Endothelial cell of umbilical vein (primary cell): ENCODE measurements around the gene RMP24.

Source experiments
- BruUV-seq: library from RNA; stranded (reverse); fragments of 400-500 nt; replicated peaks from 2 replicates; lab custom pipeline; 2021; lab: Mats Ljungman, UMichigan
- CTCF ChIA-PET: fragments of 300-600, 350-600 bp; sonication (Branson Sonifier 250); formaldehyde crosslinking; loops from one replicate; lab custom pipeline; 2021; ENCODE audit warnings: antibody characterized with exemption, inconsistent platforms; lab: Charles Lee
- POLR2A ChIA-PET: fragments of 300-600, 350-600 bp; sonication (Branson Sonifier 250); formaldehyde crosslinking; loops from one replicate; lab custom pipeline; 2021; ENCODE audit warnings: antibody characterized with exemption, inconsistent platforms; lab: Charles Lee
- DNase-seq: peaks from one replicate; pipeline ENCODE4 v3.0.0-alpha.2; 2011; ENCODE audit warnings: low read depth, low spot score
- FAIRE-seq: peaks from 2 replicates; lab custom pipeline; 2011; peaks lifted over from hg19 to GRCh38; lab: Jason Lieb, UNC
- H2AFZ ChIP-seq: 2 replicates; pipeline ENCODE4 v1.6.0; 2012; ENCODE audit warnings: low read depth, low read length, control low read depth, inconsistent platforms
- H3K27ac ChIP-seq: 2 replicates; pipeline ENCODE4 v1.5.1; 2011; ENCODE audit warnings: low read depth, mild to moderate bottlenecking, control low read depth, low read length, moderate library complexity; ENCODE audit not compliant: insufficient read depth
- H3K27me3 ChIP-seq, 2 experiments: 2 replicates each; pipeline versions ENCODE4 v1.6.0 to v1.6.1; 2011; ENCODE audit warnings: low read length in 2 of 2, mixed read lengths in 1 of 2; ENCODE audit not compliant: control insufficient read depth in 2 of 2, insufficient read depth in 2 of 2
- H3K36me3 ChIP-seq, 2 experiments: 2 replicates in 1 of 2; 3 replicates in 1 of 2; pipeline ENCODE4 v1.5.1; 2011; ENCODE audit warnings: low read length in 2 of 2, mild to moderate bottlenecking in 1 of 2, moderate library complexity in 1 of 2; ENCODE audit not compliant: control insufficient read depth in 2 of 2, insufficient read depth in 2 of 2; ENCODE audit errors: extremely low read depth in 1 of 2
- H3K4me1 ChIP-seq: 3 replicates; pipeline ENCODE4 v1.5.1; 2011; ENCODE audit warnings: mild to moderate bottlenecking, low read length; ENCODE audit not compliant: control insufficient read depth, insufficient read depth; ENCODE audit errors: extremely low read depth
- H3K4me2 ChIP-seq: 2 replicates; pipeline ENCODE4 v1.6.1; 2011; ENCODE audit warnings: low read length, control low read depth, mixed read lengths; ENCODE audit not compliant: insufficient read depth
- H3K4me3 ChIP-seq, 3 experiments: fragments of 200-600 bp in 1 of 3; sonication (generic), shearing (Covaris generic) in 1 of 3; replicated peaks in 1 of 3; 2 replicates each; pipeline ENCODE4 v1.5.1; 2011 to 2016; ENCODE audit warnings: control low read depth in 3 of 3, low read length in 3 of 3, mild to moderate bottlenecking in 2 of 3, inconsistent platforms in 1 of 3, low read depth in 1 of 3, moderate library complexity in 1 of 3; ENCODE audit not compliant: insufficient read depth in 1 of 3
- H3K79me2 ChIP-seq: 2 replicates; pipeline ENCODE4 v1.6.0; 2012; ENCODE audit warnings: low read length, inconsistent platforms; ENCODE audit not compliant: control insufficient read depth, insufficient read depth
- H3K9ac ChIP-seq: replicated peaks from 2 replicates; pipeline ENCODE3; 2011; ENCODE audit warnings: low read length, control low read depth; ENCODE audit not compliant: insufficient read depth; ENCODE audit errors: extremely low read depth
- H3K9me1 ChIP-seq: replicated peaks from 3 replicates; pipeline ENCODE4 v1.6.0; 2011; ENCODE audit warnings: mild to moderate bottlenecking, low read length; ENCODE audit not compliant: control insufficient read depth, insufficient read depth; ENCODE audit errors: extremely low read depth
- H3K9me3 ChIP-seq: replicated peaks from 2 replicates; pipeline ENCODE4 v1.5.1; 2012; ENCODE audit warnings: low read length, inconsistent platforms; ENCODE audit not compliant: control insufficient read depth, insufficient read depth
- H4K20me1 ChIP-seq: replicated peaks from 2 replicates; pipeline ENCODE3; 2011; ENCODE audit warnings: mild to moderate bottlenecking, low read length; ENCODE audit not compliant: control insufficient read depth, insufficient read depth; ENCODE audit errors: extremely low read depth
- CTCF ChIP-seq, 2 donors: IDR thresholded peaks; 1 replicate in 1 of 2; 2 replicates in 1 of 2; pipeline ENCODE4 v1.5.1; 2011; ENCODE audit warnings: low read length in 2 of 2, mild to moderate bottlenecking in 2 of 2, moderate library complexity in 2 of 2, control low read depth in 1 of 2, inconsistent platforms in 1 of 2, low read depth in 1 of 2; ENCODE audit not compliant: insufficient read depth in 1 of 2; ENCODE audit errors: extremely low read depth in 1 of 2
- EZH2 ChIP-seq: IDR thresholded peaks from 2 replicates; pipeline ENCODE4 v1.6.1; 2012; ENCODE audit warnings: borderline replicate concordance, low read depth, mild to moderate bottlenecking, moderate library complexity, low read length, inconsistent platforms; ENCODE audit not compliant: severe bottlenecking
- FOS ChIP-seq: IDR thresholded peaks from 2 replicates; pipeline ENCODE4 v1.6.1; 2011; ENCODE audit warnings: mild to moderate bottlenecking, low read length, moderate library complexity, borderline replicate concordance; ENCODE audit not compliant: insufficient read depth
- GATA2 ChIP-seq: IDR thresholded peaks from 2 replicates; pipeline ENCODE4 v1.7.0; 2011; ENCODE audit warnings: low read depth, mild to moderate bottlenecking, moderate library complexity, mixed read lengths, low read length; ENCODE audit not compliant: insufficient read length, insufficient read depth
- JUN ChIP-seq: IDR thresholded peaks from 2 replicates; pipeline ENCODE4 v1.6.1; 2011; ENCODE audit warnings: borderline replicate concordance, low read depth; ENCODE audit not compliant: insufficient read length, insufficient read depth
- MAX ChIP-seq: IDR thresholded peaks from 2 replicates; pipeline ENCODE4 v1.6.1; 2011; ENCODE audit not compliant: insufficient read depth, insufficient read length
- MYC ChIP-seq: IDR thresholded peaks from one replicate; pipeline ENCODE4 v1.6.1; 2011; ENCODE audit warnings: mild to moderate bottlenecking, low read depth, low read length
- POLR2A ChIP-seq: IDR thresholded peaks from 2 replicates; pipeline ENCODE4 v1.6.1; 2012; ENCODE audit warnings: low read depth, mild to moderate bottlenecking, control low read depth, low read length
- POLR2AphosphoS5 ChIP-seq: IDR thresholded peaks from 2 replicates; pipeline ENCODE4 v1.6.1; 2012; ENCODE audit warnings: low read depth, mild to moderate bottlenecking, control low read depth, low read length, moderate library complexity; ENCODE audit not compliant: insufficient read depth
- dilution Hi-C: fragments of 300-500 bp; cut with MboI; formaldehyde crosslinking; loops from one replicate; pipeline ENCODE4 v1.15.0; 2019; ENCODE audit warnings: low sequenced_read_pairs; ENCODE audit not compliant: extremely low pct_ligation_motif_present
- intact Hi-C: fragments of 100-400 bp; cut with micrococcal nuclease; formaldehyde crosslinking; loops from one replicate; pipeline ENCODE4 v1.10.0; 2022

RMP24 gene

GRCh38 chr18:35935805-35936204 is 36.7 kb upstream of the RMP24 start:
- no peaks in the 10 kb centered on the region for H3K36me3 ChIP-seq
- H3K9ac ChIP-seq, result no peak overlapping the region
- H3K9me1 ChIP-seq, result no peaks in the 10 kb centered on the region
- H3K9me3 ChIP-seq, result no peaks in the 10 kb centered on the region
- dilution Hi-C loops, result no loop called here
- H3K4me1 ChIP-seq, result no peaks in the 10 kb centered on the region
- TF ChIP-seq MAX (no peak), FOS (no peak), CTCF (IDR thresholded peaks at IDR 0.05; ENCODE audit: extremely low read depth in 1 of 2, insufficient read depth in 1 of 2, low read depth in 1 of 2, low read length in 2 of 2) (no peak), JUN (no peak), GATA2 (no peak), POLR2AphosphoS5 (no peak), EZH2 (no peak), POLR2A (no peak), MYC (no peak)
- CTCF ChIA-PET, result interaction anchor here (1.7 to 6.9 kb wide), 2 partner anchors 15 to 19 kb away, joined by 4 to 68 read pairs; no protein-coding TSS in a partner anchor
- no peak overlapping the region for H3K4me3 ChIP-seq
- POLR2A ChIA-PET, result no interaction called here
- FAIRE-seq (no peak), DNase-seq (no peak)
- H2AFZ ChIP-seq, result no peak overlapping the region
- no peak overlapping the region for H3K4me2 ChIP-seq
- intact Hi-C loops, result no loop called here
- peaks cover 0 to 4% of the 10 kb centered on the region in 2 experiments for H3K27me3 ChIP-seq
- no peaks in the 10 kb centered on the region for H3K79me2 ChIP-seq
- no peaks in the 10 kb centered on the region for H4K20me1 ChIP-seq
- no peak overlapping the region for H3K27ac ChIP-seq
- BruUV-seq, result no TSS peak
